ENCODE results near the gene IL1B. TPM values are rescaled to one million over a fixed set of nuclear protein-coding genes. Genes with fewer than 3 reads are reported as not detected.

The IL1B gene
- total and polyA plus RNA-seq, 7 experiments from 2014 or later = 0.17 to 615 (median 1.1) TPM; not detected in 2

GRCh38 chr2:112841295-112842044 is 4.9 kb upstream of the IL1B start:
- H3K27ac Mint-ChIP-seq = no peak overlapping the region
- peak; percentile 37 for ATAC-seq

GRCh38 chr2:112840068-112840445 is 3.5 kb upstream of the IL1B start:
- no peaks in the 10 kb centered on the region for H3K27me3 ChIP-seq (ENCODE audit: control insufficient read depth in 2 of 2, insufficient read depth in 2 of 2, low read length in 2 of 2)
- ChIA-PET POLR2A (no interaction called here), CTCF (no interaction called here)
- Mint-ChIP-seq H3K27ac (no peak overlapping the region), H3K9me3 (no peaks in the 10 kb centered on the region), H3K4me1 (peaks cover 0 to 11% (median 0%) of the 10 kb centered on the region in 7 donors), H3K36me3 (peaks cover 0 to 1% (median 0%) of the 10 kb centered on the region in 5 donors), H3K27me3 (peaks cover 12 to 53% (median 22%) of the 10 kb centered on the region in 5 donors), H3K4me3 (no peak overlapping the region)
- ATAC-seq = no peak
- no peaks in the 10 kb centered on the region for H3K36me3 ChIP-seq (ENCODE audit: control insufficient read depth in 2 of 3, insufficient read depth in 3 of 3, low read length in 3 of 3)
- no peak for DNase-seq
- no peaks in the 10 kb centered on the region for H3K9me3 ChIP-seq (ENCODE audit: control insufficient read depth in 2 of 3, low read length in 3 of 3)
- H3K27ac ChIP-seq (ENCODE audit: low read depth, low read length) = no peak overlapping the region
- no peaks in the 10 kb centered on the region for H3K4me1 ChIP-seq (ENCODE audit: control insufficient read depth in 2 of 2, insufficient read depth in 2 of 2, low read length in 2 of 2)
- intact Hi-C loops (cut with micrococcal nuclease) = no loop called here
- no peak overlapping the region for H3K4me3 ChIP-seq (ENCODE audit: low read length)

More at GRCh38 chr2:112841295-112842044, 4.9 kb upstream of the IL1B start:
- Histone ChIP-seq H3K4me3 (ENCODE audit: low read length) (no peak overlapping the region), H3K4me1 (ENCODE audit: control insufficient read depth in 2 of 2, insufficient read depth in 2 of 2, low read length in 2 of 2) (no peaks in the 10 kb centered on the region), H3K9me3 (ENCODE audit: control insufficient read depth in 2 of 3, low read length in 3 of 3) (no peaks in the 10 kb centered on the region), H3K36me3 (ENCODE audit: control insufficient read depth in 2 of 3, insufficient read depth in 3 of 3, low read length in 3 of 3) (no peaks in the 10 kb centered on the region), H3K27ac (ENCODE audit: low read depth, low read length) (no peak overlapping the region), H3K27me3 (ENCODE audit: control insufficient read depth in 2 of 2, insufficient read depth in 2 of 2, low read length in 2 of 2) (no peaks in the 10 kb centered on the region)
- ChIA-PET POLR2A (no interaction called here), CTCF (no interaction called here)
- H3K9me3 Mint-ChIP-seq = no peaks in the 10 kb centered on the region
- intact Hi-C loops (cut with micrococcal nuclease) = no loop called here
- peaks cover 12 to 53% (median 26%) of the 10 kb centered on the region in 5 donors for H3K27me3 Mint-ChIP-seq
- H3K4me3 Mint-ChIP-seq = no peak overlapping the region
- no peaks in the 10 kb centered on the region for H3K36me3 Mint-ChIP-seq
- peaks cover 0 to 11% (median 0%) of the 10 kb centered on the region in 7 donors for H3K4me1 Mint-ChIP-seq
- DNase-seq = no peak

GRCh38 chr2:112839407-112840067 is 3.0 kb upstream of the IL1B start:
- H3K27me3 ChIP-seq (ENCODE audit: control insufficient read depth in 2 of 2, insufficient read depth in 2 of 2, low read length in 2 of 2) = no peaks in the 10 kb centered on the region
- ATAC-seq = peak; percentile 70
- Mint-ChIP-seq H3K36me3 (peaks cover 0 to 1% (median 0%) of the 10 kb centered on the region in 5 donors), H3K27ac (no peak overlapping the region), H3K9me3 (no peaks in the 10 kb centered on the region), H3K4me1 (peaks cover 0 to 11% (median 0%) of the 10 kb centered on the region in 7 donors), H3K4me3 (no peak overlapping the region), H3K27me3 (peaks cover 12 to 53% (median 22%) of the 10 kb centered on the region in 5 donors)
- H3K27ac ChIP-seq (ENCODE audit: low read depth, low read length) = no peak overlapping the region
- intact Hi-C loops (cut with micrococcal nuclease) = no loop called here
- H3K4me3 ChIP-seq (ENCODE audit: low read length) = no peak overlapping the region
- DNase-seq = no peak
- H3K9me3 ChIP-seq (ENCODE audit: control insufficient read depth in 2 of 3, low read length in 3 of 3) = no peaks in the 10 kb centered on the region
- POLR2A ChIA-PET = no interaction called here
- CTCF ChIA-PET = no interaction called here
- no peaks in the 10 kb centered on the region for H3K4me1 ChIP-seq (ENCODE audit: control insufficient read depth in 2 of 2, insufficient read depth in 2 of 2, low read length in 2 of 2)
- no peaks in the 10 kb centered on the region for H3K36me3 ChIP-seq (ENCODE audit: control insufficient read depth in 2 of 3, insufficient read depth in 3 of 3, low read length in 3 of 3)

GRCh38 chr2:112836163-112836560 is 417 bp downstream of the IL1B start:
- no peak overlapping the region for H3K27ac ChIP-seq (ENCODE audit: low read depth, low read length)
- ATAC-seq (no peak), DNase-seq (no peak)
- ChIA-PET CTCF (no interaction called here), POLR2A (no interaction called here)
- no peaks in the 10 kb centered on the region for H3K27me3 ChIP-seq (ENCODE audit: control insufficient read depth in 2 of 2, insufficient read depth in 2 of 2, low read length in 2 of 2)
- H3K4me1 ChIP-seq (ENCODE audit: control insufficient read depth in 2 of 2, insufficient read depth in 2 of 2, low read length in 2 of 2) = no peaks in the 10 kb centered on the region
- no peaks in the 10 kb centered on the region for H3K9me3 ChIP-seq (ENCODE audit: control insufficient read depth in 2 of 3, low read length in 3 of 3)
- H3K4me3 ChIP-seq (ENCODE audit: low read length) = no peak overlapping the region
- Mint-ChIP-seq H3K4me3 (no peak overlapping the region), H3K27ac (no peak overlapping the region), H3K4me1 (peaks cover 0 to 12% (median 4%) of the 10 kb centered on the region in 7 donors), H3K27me3 (peaks cover 12 to 51% (median 24%) of the 10 kb centered on the region in 5 donors), H3K36me3 (peaks cover 0 to 6% (median 0%) of the 10 kb centered on the region in 5 donors), H3K9me3 (peaks cover 0 to 4% (median 0%) of the 10 kb centered on the region in 11 donors)
- intact Hi-C loops (cut with micrococcal nuclease) = no loop called here
- no peaks in the 10 kb centered on the region for H3K36me3 ChIP-seq (ENCODE audit: control insufficient read depth in 2 of 3, insufficient read depth in 3 of 3, low read length in 3 of 3)

GRCh38 chr2:112835536-112836162 is 930 bp downstream of the IL1B start:
- H3K27me3 ChIP-seq (ENCODE audit: control insufficient read depth in 2 of 2, insufficient read depth in 2 of 2, low read length in 2 of 2) = no peaks in the 10 kb centered on the region
- intact Hi-C loops (cut with micrococcal nuclease) = no loop called here
- Mint-ChIP-seq H3K27me3 (peaks cover 8 to 50% (median 23%) of the 10 kb centered on the region in 5 donors), H3K27ac (no peak overlapping the region), H3K36me3 (peaks cover 0 to 6% (median 0%) of the 10 kb centered on the region in 5 donors), H3K4me3 (no peak overlapping the region), H3K9me3 (peaks cover 0 to 4% (median 0%) of the 10 kb centered on the region in 11 donors), H3K4me1 (peaks cover 0 to 11% (median 4%) of the 10 kb centered on the region in 7 donors)
- no peak overlapping the region for H3K27ac ChIP-seq (ENCODE audit: low read depth, low read length)
- H3K9me3 ChIP-seq (ENCODE audit: control insufficient read depth in 2 of 3, low read length in 3 of 3) = no peaks in the 10 kb centered on the region
- POLR2A ChIA-PET = no interaction called here
- DNase-seq (no peak), ATAC-seq (no peak)
- no peaks in the 10 kb centered on the region for H3K36me3 ChIP-seq (ENCODE audit: control insufficient read depth in 2 of 3, insufficient read depth in 3 of 3, low read length in 3 of 3)
- no peaks in the 10 kb centered on the region for H3K4me1 ChIP-seq (ENCODE audit: control insufficient read depth in 2 of 2, insufficient read depth in 2 of 2, low read length in 2 of 2)
- CTCF ChIA-PET = no interaction called here
- no peak overlapping the region for H3K4me3 ChIP-seq (ENCODE audit: low read length)

- ATAC-seq (no peak), DNase-seq (no peak)
- no peak overlapping the region for H3K4me3 ChIP-seq (ENCODE audit: low read length)
- H3K27ac ChIP-seq (ENCODE audit: low read depth, low read length) = no peak overlapping the region
- Mint-ChIP-seq H3K9me3 (peaks cover 0 to 4% (median 0%) of the 10 kb centered on the region in 11 donors), H3K36me3 (peaks cover 0 to 6% (median 0%) of the 10 kb centered on the region in 5 donors), H3K27me3 (peaks cover 3 to 44% (median 23%) of the 10 kb centered on the region in 5 donors), H3K27ac (no peak overlapping the region), H3K4me3 (no peak overlapping the region), H3K4me1 (peaks cover 0 to 11% (median 4%) of the 10 kb centered on the region in 7 donors)
- ChIA-PET CTCF (no interaction called here), POLR2A (no interaction called here)
- no peaks in the 10 kb centered on the region for H3K9me3 ChIP-seq (ENCODE audit: control insufficient read depth in 2 of 3, low read length in 3 of 3)
- no peaks in the 10 kb centered on the region for H3K36me3 ChIP-seq (ENCODE audit: control insufficient read depth in 2 of 3, insufficient read depth in 3 of 3, low read length in 3 of 3)
- intact Hi-C loops (cut with micrococcal nuclease) = no loop called here
- H3K27me3 ChIP-seq (ENCODE audit: control insufficient read depth in 2 of 2, insufficient read depth in 2 of 2, low read length in 2 of 2) = no peaks in the 10 kb centered on the region
- no peaks in the 10 kb centered on the region for H3K4me1 ChIP-seq (ENCODE audit: control insufficient read depth in 2 of 2, insufficient read depth in 2 of 2, low read length in 2 of 2)
These were observed 1.5 kb downstream of the IL1B start for GRCh38 chr2:112835061-112835501.
